Sigmoid colon (tissue), 3 donors: Measurements from ENCODE around the gene KAZN.

Experiments
- POLR2A ChIP-seq, 2 donors: fragments of 450-650 bp; IDR thresholded peaks; one replicate each; pipeline ENCODE4 v1.6.1; 2016; ENCODE audit warnings: antibody characterized with exemption in 2 of 2, mild to moderate bottlenecking in 2 of 2, moderate library complexity in 2 of 2
- TF ChIP-seq, protein P1 (sequence below), 4 experiments: fragments of 450-650 bp in 3 of 4; fragments of 200-600 bp in 1 of 4; IDR thresholded peaks; one replicate each; pipeline ENCODE4 v1.5.1; 2016 to 2019; ENCODE audit warnings: antibody characterized with exemption in 4 of 4, mild to moderate bottlenecking in 3 of 4, moderate library complexity in 2 of 4

GRCh38 chr1:15115542-15116330 lies 517.3 kb downstream of the KAZN start:
- TF ChIP-seq, protein P1, sequence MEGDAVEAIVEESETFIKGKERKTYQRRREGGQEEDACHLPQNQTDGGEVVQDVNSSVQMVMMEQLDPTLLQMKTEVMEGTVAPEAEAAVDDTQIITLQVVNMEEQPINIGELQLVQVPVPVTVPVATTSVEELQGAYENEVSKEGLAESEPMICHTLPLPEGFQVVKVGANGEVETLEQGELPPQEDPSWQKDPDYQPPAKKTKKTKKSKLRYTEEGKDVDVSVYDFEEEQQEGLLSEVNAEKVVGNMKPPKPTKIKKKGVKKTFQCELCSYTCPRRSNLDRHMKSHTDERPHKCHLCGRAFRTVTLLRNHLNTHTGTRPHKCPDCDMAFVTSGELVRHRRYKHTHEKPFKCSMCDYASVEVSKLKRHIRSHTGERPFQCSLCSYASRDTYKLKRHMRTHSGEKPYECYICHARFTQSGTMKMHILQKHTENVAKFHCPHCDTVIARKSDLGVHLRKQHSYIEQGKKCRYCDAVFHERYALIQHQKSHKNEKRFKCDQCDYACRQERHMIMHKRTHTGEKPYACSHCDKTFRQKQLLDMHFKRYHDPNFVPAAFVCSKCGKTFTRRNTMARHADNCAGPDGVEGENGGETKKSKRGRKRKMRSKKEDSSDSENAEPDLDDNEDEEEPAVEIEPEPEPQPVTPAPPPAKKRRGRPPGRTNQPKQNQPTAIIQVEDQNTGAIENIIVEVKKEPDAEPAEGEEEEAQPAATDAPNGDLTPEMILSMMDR (IDR thresholded peaks at IDR 0.05) = no peak
- TF ChIP-seq POLR2A (IDR thresholded peaks at IDR 0.05) = no peak
